ENCODE data around the gene FCHSD2. TPM values are rescaled to one million over a fixed set of nuclear protein-coding genes. Genes with fewer than 3 reads are reported as not detected.
A peak's percentile ranks its signal among the peaks of the same experiment; 100 is the strongest.

The FCHSD2 gene
- total RNA-seq, 4 donors from 2014 or later: 6.7 to 95.7 (median 10.2) TPM

GRCh38 chr11:72821221-72821919, 320.7 kb downstream of the FCHSD2 start:
- Histone ChIP-seq H3K4me1 (peaks cover 0 to 21% (median 8%) of the 10 kb centered on the region in 4 donors), H3K36me3 (peaks cover 0 to 25% (median 0%) of the 10 kb centered on the region in 3 donors), H3K4me3 (peak overlapping the region; percentile 27 to 49 (median 42)), H3K27me3 (no peaks in the 10 kb centered on the region), H3K27ac (peak overlapping the region; percentile 2 to 80 (median 16)), H3K9me3 (no peaks in the 10 kb centered on the region)
- peak in 1 of 3 donors; percentile 65 for DNase-seq
- TF ChIP-seq, protein P1, sequence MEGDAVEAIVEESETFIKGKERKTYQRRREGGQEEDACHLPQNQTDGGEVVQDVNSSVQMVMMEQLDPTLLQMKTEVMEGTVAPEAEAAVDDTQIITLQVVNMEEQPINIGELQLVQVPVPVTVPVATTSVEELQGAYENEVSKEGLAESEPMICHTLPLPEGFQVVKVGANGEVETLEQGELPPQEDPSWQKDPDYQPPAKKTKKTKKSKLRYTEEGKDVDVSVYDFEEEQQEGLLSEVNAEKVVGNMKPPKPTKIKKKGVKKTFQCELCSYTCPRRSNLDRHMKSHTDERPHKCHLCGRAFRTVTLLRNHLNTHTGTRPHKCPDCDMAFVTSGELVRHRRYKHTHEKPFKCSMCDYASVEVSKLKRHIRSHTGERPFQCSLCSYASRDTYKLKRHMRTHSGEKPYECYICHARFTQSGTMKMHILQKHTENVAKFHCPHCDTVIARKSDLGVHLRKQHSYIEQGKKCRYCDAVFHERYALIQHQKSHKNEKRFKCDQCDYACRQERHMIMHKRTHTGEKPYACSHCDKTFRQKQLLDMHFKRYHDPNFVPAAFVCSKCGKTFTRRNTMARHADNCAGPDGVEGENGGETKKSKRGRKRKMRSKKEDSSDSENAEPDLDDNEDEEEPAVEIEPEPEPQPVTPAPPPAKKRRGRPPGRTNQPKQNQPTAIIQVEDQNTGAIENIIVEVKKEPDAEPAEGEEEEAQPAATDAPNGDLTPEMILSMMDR (IDR thresholded peaks at IDR 0.05): no peak
- TF ChIP-seq POLR2A (IDR thresholded peaks at IDR 0.05): no peak

- Histone ChIP-seq H3K9me3 (no peaks in the 10 kb centered on the region), H3K4me1 (peaks cover 0 to 26% (median 16%) of the 10 kb centered on the region in 4 donors), H3K4me3 (no peak overlapping the region), H3K27ac (no peak overlapping the region), H3K36me3 (peaks cover 0 to 20% (median 0%) of the 10 kb centered on the region in 3 donors), H3K27me3 (no peaks in the 10 kb centered on the region)
- DNase-seq: no peak
- no peak for TF ChIP-seq POLR2A (IDR thresholded peaks at IDR 0.05)
- TF ChIP-seq, protein P1 (IDR thresholded peaks at IDR 0.05): no peak
Observed at GRCh38 chr11:72820439-72821139, 321.5 kb downstream of the FCHSD2 start.

GRCh38 chr11:72818971-72819370, 323.1 kb downstream of the FCHSD2 start:
- Histone ChIP-seq H3K36me3 (peaks cover 0 to 20% (median 0%) of the 10 kb centered on the region in 3 donors), H3K4me3 (no peak overlapping the region), H3K27ac (no peak overlapping the region), H3K4me1 (peaks cover 0 to 32% (median 17%) of the 10 kb centered on the region in 4 donors), H3K27me3 (no peaks in the 10 kb centered on the region), H3K9me3 (no peaks in the 10 kb centered on the region)
- DNase-seq: no peak
- TF ChIP-seq POLR2A (IDR thresholded peaks at IDR 0.05): no peak
- TF ChIP-seq, protein P1 (IDR thresholded peaks at IDR 0.05): no peak

- Histone ChIP-seq H3K4me3 (no peak overlapping the region), H3K4me1 (peaks cover 0 to 38% (median 17%) of the 10 kb centered on the region in 4 donors), H3K9me3 (no peaks in the 10 kb centered on the region), H3K27ac (no peak overlapping the region), H3K36me3 (peaks cover 0 to 20% (median 0%) of the 10 kb centered on the region in 3 donors), H3K27me3 (no peaks in the 10 kb centered on the region)
- no peak for DNase-seq
- TF ChIP-seq POLR2A (IDR thresholded peaks at IDR 0.05): no peak
- TF ChIP-seq, protein P1 (IDR thresholded peaks at IDR 0.05): no peak
Observed at GRCh38 chr11:72817966-72818365, 324.2 kb downstream of the FCHSD2 start.

DNA sequence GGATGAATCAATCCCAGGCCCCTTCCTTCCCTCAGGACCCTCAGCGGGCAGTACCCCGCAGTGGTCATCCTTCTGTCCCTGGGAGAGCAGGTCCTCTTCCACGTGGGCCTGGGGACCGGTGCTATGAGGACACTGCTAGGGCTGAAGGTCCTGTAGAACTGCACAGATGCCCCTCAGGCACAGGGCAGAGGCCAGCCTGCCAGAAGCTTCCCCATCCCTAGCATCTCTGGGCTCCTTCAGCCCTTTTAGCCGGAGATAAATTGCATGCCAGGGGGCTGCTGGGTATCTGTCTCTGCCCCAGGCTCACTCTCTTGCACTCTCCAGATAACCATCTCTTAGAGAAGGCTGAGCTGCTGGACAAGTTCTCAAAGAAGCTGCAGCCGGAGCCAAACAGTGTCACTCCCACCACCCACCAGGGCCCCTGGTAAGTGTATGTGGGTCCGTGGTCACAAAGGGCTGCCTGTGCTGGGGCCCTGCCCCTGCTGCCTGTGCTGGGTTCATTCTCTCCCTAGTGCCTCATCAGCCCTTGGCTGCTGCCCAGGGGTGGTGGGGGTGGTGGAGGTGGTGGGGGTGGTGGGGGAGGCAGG, 325.6 kb downstream of the FCHSD2 start:
- Histone ChIP-seq H3K4me3 (peak overlapping the region in 3 of 4 donors; percentile 7 to 90 (median 78)), H3K9me3 (no peaks in the 10 kb centered on the region), H3K36me3 (peaks cover 0 to 20% (median 0%) of the 10 kb centered on the region in 3 donors), H3K27ac (peak overlapping the region in 2 of 4 donors; percentile 94 to 97), H3K4me1 (peaks cover 0 to 44% (median 11%) of the 10 kb centered on the region in 4 donors), H3K27me3 (no peaks in the 10 kb centered on the region)
- DNase-seq: no peak
- TF ChIP-seq, protein P1 (IDR thresholded peaks at IDR 0.05): no peak
- no peak for TF ChIP-seq POLR2A (IDR thresholded peaks at IDR 0.05)
